Measurements from ENCODE around the gene LDLRAD4. TPM values are rescaled to one million over a fixed set of nuclear protein-coding genes. Genes with fewer than 3 reads are reported as not detected.
A peak's percentile ranks its signal among the peaks of the same experiment; 100 is the strongest.

Gene LDLRAD4
- total RNA-seq, 4 donors from 2014 or later, result 23.9 to 38.3 (median 27.0) TPM

- no peak for DNase-seq (ENCODE audit: low spot score)
- no peak for ATAC-seq (ENCODE audit: low FRiP score)
- TF ChIP-seq CTCF (IDR thresholded peaks at IDR 0.05), result no peak
These were observed 407.4 kb downstream of the LDLRAD4 start for GRCh38 chr18:13625843-13626543.

DNA sequence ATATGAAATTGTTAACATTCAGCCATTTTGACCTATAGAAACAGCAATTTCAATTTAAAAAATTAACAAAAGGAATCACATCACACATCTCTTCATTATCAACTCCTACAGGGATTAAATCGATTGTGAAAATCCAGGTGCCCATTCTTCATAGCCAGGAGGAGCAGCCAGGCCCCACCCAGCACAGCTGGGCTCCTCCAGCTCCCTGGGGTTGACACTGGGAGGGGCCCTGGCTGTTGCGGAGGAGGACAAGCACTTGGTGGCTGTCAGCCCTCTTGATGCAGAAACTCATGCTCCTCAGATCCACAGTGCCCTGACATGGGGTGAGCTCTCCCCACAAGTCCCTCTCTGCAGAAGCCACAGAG, 408.0 kb downstream of the LDLRAD4 start:
- DNase-seq (ENCODE audit: low spot score) (no peak), ATAC-seq (ENCODE audit: low FRiP score) (no peak)
- no peak for TF ChIP-seq CTCF (IDR thresholded peaks at IDR 0.05)

GRCh38 chr18:13627639-13628038, 409.1 kb downstream of the LDLRAD4 start:
- ATAC-seq (ENCODE audit: low FRiP score) (no peak), DNase-seq (ENCODE audit: low spot score) (no peak)
- TF ChIP-seq CTCF (IDR thresholded peaks at IDR 0.05), result no peak

DNA sequence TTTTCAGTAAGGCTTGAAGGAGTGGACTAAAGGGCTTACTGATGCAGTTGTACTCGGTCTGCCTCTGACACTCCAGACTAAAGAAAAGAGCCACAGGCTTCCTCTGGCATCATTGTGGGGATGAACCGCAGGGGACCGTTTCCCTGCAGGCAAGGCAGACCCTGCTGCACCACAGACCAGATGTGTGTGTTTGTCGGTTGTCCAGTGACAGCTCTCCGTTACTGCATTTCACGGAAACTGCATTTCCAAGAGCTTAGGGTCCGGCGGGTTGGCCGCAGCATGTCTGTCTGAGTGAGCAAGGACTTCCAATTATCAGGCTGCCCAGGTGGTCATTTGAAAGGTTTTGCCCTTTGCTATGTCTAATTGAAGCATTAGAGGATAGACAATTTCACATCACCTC, 409.7 kb downstream of the LDLRAD4 start:
- no peak for TF ChIP-seq CTCF (IDR thresholded peaks at IDR 0.05)
- DNase-seq (ENCODE audit: low spot score) (no peak), ATAC-seq (ENCODE audit: low FRiP score) (no peak)

DNA sequence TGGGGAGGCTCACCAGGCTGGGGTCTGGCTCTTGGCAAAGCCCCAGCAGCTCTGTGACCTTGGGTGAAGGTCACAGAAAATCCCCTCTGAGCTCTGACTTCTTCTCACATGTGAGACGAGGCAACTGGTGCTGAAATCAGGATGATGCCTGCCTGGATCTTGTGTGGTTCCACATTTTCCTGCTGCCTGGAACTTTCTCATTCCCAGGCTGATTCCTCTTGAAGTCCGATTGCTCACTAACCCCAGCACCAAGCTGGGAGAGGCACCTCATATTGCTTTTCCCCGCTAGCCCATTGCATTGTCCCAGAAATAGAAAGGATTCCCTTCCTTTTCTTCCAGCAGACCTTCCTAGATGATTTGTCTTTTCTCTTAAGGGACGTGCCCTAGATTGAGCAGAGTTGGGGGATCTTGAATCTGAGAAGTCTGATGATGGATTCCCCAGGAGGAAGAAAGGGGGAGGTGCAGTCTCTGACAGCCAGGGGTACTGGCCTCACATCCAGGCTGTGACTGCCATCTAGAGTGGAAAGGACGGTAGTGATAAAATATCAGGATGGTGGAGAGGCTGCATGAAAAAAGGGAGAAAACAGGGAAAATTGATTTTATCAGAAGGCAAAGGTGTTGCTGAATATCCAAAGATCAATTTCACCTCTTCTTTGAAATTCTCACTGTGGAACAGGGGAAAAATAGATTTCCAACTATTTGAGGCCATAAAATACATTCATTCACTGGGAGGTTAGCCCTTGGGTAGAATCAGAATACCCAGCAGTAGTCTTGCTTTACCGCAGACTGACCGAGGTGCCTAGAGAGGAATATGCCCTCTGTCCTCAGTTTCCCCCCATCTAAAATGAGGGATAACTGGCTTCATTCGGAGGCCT, 411.5 kb downstream of the LDLRAD4 start:
- DNase-seq (ENCODE audit: low spot score) (no peak), ATAC-seq (ENCODE audit: low FRiP score) (peak; percentile 72)
- peak in 1 of 3 donors; percentile 68 for TF ChIP-seq CTCF (IDR thresholded peaks at IDR 0.05)

DNA sequence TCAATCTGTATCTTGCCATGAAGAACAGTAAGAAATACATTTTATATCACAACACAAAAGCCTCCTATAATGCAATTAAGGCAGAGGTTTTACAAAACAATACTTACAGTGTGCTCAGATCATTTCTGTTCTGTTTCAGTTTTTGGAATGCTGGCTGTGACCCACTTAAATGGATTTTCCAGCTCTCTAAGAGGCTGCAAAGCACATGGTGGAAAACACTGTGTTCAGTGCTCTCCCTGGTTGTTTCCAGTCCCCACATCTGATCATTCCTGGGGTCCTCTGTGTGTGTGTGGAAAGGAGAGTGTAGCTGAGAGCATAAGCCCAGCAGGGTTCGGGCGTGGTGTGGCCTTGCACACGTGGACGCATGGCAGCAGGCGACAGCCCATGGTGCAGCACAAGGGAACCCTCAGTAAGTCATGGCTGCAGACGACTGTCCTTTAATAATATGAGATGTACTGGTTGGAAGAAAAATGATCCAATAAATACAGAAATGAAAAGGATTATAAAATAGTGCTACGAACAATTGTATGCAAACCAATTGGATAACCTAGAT, 412.2 kb downstream of the LDLRAD4 start:
- no peak for TF ChIP-seq CTCF (IDR thresholded peaks at IDR 0.05)
- ATAC-seq (ENCODE audit: low FRiP score), result no peak
- DNase-seq (ENCODE audit: low spot score), result no peak
